GM19238 (cell line): ENCODE data around the gene GALNT3.

Experiments
- DNase-seq: peaks from one replicate; pipeline ENCODE4 v3.0.0; 2011; ENCODE audit warnings: low spot score; ENCODE audit not compliant: insufficient read length

Gene GALNT3

DNA sequence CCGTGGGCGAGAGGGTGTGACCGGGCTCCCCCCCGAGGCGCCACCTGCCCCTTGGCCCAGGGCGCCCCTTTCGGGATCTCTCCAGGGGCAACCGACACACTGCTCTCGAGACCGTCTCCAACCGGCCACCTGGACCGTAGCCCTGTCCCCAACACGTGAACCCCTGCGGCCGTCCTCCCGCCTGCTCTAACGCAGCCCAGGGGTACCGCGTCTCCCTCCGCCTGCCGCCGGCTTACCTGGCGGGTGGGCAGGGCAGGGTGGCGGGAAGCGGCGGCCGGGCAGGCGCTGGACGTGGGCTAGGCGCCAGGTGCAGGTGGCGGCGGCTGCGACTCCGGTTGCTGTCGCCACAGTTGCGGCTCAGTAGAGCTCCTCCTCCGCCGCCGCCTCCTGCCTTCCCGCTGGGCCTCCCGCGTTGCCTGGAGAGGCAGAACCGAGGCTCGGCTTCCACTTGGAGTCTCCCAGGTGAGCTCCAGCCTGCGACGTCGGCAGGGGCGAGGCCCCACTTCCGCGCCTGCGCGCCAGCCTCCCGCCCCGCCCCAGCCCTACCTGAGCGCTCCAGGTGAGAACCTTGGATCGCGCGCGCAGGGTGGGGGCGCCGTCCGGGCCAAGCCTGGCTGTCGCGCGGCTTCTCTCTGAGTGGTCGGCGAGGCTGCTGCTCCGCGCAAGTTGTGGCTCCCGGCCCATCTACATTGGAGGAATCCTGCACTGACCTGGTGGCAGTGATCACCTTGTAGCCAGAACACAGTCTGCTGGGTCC, at the start of gene GALNT3:
Gene GALNT3 (minus strand): TSS at position 469 of the 757 bp plus-strand sequence. CDS start 23,547 bp downstream, outside the sequence.
- DNase-seq: no peak

DNA sequence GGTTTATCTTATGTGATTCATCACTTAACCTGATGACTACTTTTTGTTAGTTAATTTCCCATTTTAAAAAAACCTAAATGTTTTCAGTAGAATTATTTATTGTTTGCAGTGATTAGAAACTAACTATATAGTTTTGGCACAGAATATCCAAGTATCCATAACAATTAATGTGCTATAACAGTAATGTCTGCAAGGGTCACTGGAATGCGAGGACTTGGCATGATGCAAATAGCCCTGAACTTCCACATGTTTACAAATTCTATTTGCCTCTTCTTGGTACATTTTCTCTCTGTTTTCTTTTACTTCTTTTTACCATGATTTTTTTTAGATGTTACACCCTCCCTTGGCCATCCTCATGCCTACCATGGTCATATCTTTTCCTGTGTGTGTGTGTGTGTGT, 49.3 kb upstream of the GALNT3 start:
- DNase-seq: no peak

- DNase-seq: no peak
These were observed 46.4 kb upstream of the GALNT3 start for GRCh38 chr2:165840333-165840958.

GRCh38 chr2:165839610-165840009, 45.6 kb upstream of the GALNT3 start:
- DNase-seq: no peak

DNA sequence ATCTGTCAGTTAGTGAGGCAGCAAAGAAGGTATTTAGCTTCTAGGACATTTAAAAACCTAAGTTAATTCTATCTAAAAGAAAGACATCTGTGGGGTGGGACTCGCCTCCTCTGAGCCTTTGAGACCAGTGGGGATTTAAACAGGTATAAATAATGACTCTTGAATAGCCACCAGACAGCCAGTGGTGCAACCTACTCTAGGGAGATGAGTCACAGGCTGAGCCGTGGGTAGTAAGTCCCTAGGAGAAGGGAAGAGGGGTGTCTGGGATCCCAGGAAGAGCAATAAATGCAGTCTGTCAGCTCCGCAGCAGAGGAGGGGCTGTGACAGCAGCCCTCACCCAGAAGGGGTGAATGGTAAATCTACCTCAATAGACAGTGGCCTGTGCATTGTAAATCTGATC, 43.1 kb upstream of the GALNT3 start:
- DNase-seq: no peak

- DNase-seq: no peak
These were observed 41.3 kb upstream of the GALNT3 start for GRCh38 chr2:165835363-165835762.

DNA sequence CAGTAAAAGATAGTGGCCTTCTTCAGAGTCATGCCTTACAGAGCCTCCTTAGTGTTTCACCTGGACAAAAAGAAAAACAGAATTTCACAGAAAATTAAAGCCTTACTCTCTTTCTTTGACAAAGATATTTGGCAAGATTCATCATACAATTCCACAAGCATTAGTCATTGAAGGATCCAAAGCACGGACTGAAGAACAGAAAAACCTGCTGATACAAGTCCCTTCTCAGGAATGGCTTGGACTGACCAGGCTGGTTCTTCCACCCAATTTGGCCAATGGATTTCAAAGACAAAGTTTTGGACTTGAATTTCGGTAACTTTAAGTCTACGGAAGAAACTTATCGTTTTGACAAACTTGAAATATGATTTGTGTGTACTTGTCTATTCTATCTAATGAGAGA, 39.1 kb upstream of the GALNT3 start:
- no peak for DNase-seq

DNA sequence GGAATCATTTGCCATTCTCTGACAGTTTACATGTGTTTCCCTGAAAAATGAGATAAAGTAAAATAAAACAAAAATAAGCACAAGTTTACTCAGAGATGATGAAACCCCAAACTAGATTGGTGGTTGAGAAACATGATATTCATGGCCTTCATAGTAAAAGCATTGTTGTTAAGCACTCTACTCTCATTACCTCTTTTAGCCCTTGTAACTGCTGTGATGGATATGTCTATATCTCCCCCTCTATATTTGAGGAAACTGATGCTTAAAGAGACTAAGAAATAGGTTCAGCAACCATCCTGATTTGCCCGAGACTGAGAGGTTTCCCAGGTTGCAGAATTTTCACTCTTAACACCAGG, 33.9 kb upstream of the GALNT3 start:
- no peak for DNase-seq

DNA sequence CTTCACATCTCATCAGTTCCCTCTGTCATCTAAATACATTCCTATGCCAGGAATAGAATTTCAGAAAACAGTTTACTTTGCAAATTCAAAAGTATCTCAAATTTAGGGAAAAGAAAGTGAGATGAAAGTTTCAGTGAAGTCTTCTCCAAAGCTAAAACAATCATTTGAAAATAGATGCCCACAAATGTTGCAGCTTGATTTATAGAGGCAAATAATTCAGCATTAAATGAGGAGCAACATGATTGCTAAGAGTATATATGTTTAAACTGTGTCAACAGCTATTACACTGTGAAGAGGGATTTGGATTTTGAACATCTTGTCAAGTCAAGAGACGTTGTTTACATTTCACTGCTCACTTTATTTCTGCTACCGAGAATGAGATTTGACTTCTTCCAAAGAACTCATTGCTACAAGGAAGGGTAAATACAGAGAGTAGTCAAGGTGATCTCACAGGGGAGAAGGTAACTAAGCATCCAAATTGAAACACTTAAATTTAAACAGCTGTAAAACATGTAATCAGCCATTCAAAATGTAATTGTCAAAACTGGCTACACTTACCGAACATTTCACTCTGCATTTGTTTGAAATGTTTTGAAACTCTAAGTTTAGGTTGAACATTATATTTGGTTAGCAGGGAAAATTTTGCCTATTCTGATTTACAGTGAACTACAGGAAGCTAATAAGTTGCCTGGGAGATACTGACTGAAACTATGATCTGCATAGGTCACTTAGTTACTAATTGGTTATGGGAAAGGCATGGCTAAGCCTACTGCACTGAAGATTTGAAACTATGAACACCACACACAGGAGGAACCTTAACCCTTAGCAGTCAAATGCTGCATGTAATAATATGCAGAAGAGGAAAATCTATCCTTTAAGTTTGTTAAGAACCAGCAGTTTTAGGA, 33.2 kb upstream of the GALNT3 start:
- DNase-seq: no peak

DNA sequence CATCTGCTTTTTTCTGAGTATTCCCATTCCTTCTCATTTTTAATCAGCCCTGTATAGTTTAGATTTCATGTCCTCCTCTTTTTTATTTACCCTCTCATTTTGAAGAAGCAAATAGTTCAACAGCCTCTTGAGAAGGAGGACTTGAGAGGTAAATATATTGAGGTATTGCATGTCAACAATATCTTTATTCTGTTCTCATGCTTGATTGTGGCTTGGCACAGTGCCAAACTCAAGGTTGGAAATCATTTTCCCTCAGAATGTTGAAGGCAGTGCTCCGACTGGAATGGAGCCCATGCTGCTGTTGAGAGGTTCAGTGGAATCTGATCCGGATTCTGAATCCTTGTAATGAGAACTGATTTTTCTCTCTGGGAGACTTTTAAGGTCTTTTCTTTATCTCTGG, 31.0 kb upstream of the GALNT3 start:
- no peak for DNase-seq

DNA sequence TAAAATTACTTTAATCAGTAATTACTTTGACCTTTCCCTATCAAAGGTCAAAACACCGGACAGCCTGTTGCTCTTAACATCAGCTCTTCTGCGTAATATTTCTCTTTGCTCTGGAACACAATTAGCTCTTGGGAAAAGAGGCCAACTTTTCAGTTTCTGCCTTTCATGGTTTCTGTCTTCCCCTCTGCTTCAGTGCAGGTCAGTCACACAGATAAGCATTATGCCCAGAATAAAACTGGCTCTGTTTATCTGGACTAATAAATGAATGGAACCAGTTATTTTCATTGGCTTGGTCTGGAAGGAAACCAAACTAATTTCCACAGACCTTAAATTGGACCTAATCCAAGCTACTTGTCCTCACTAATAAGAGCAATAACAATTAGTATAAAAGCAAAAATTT, 26.2 kb upstream of the GALNT3 start:
- no peak for DNase-seq

DNA sequence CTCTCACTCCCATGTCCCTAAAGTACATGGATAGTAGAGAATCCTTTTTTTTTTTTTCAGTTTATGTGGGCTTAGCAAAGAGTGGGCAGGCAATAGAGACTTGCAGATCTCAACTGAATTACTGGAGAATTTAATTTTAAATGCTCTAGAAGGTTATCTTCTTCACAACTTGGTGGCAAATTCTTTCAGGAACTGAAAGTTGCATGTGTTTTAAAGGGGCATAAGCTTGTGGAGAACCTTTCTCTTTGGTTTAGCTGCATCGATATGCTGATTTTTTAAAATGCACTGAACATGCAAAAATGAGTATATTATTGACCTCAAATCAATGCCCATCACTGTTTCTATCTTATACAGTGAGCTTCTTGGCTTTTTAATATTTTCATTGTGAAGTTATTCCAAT, 24.9 kb upstream of the GALNT3 start:
- no peak for DNase-seq

GRCh38 chr2:165815299-165816141, 21.5 kb upstream of the GALNT3 start:
- DNase-seq: no peak

DNA sequence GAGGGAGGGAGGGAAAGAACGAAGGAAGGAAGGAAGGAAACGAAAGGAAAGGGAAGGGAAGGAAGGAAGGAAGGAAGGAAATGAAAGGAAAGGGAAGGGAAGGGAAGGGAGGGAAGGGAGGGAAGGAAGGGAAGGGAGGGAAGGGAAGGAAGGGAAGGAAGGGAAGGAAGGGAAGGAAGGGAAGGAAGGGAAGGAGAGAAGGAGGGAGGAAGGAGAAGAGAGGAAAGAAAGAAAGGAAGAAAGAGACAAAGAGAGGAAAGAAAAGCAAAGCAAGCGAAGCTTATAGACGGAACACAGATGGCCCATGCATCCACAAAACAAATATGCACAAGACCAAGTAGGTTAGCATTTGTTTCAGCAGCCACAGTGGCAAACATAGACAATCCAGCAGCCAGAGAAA, 20.4 kb upstream of the GALNT3 start:
- no peak for DNase-seq

DNA sequence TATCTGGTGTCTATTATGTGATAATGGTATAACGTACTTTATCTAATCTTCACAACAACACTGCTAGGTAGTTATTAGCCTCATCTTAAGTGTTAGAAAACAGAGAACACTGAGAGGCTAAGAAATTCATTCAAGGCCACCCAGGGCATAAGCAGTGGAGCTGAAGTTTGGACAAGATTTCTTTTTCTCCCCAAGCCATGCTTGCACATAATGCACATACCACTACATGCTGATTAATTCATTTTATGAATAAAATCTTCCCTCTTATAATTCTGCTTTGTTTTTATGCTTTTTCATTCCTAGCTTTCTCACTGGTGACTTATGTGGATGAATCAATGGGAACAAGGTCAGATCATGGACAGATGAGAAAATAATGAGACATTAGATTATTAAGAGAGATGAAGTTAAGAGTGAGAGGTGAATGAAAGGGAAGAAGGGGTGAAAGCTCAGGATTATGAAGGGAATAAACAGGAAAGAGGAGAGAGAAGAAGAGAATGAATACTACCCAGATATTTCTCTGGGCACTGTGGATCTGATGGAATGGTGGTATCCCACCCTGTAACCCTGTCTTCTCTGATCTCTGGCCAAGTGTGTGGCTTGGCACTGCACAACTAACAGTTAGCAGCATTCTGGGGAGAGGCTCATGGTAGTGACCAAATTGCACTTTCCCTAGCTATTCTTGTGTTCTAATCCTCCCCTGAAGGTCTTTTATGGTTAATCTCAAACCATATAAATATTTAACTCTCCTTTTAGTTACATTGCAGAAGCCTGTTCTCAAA, 17.7 kb upstream of the GALNT3 start:
- DNase-seq: no peak

DNA sequence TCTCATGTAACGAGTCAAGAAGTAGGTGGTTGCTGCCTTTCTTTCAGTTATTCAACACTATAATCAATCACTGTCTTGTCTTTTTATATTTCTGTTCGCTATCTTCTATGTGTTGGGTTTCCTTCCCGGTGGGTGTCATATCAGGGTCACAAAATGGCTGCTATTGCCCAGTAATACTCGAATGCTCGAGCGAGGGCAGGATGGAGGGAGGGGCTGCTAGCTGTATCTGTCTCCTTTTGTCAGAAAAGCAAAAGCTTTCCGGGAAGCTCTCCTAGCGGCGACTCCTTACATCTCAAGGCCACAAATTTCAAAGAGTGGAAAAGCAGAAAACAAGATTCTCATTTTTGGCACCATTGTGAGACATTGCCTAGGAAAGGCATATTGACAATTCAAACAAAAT, 16.4 kb upstream of the GALNT3 start:
- DNase-seq: no peak

GRCh38 chr2:165804719-165805118, 10.7 kb upstream of the GALNT3 start:
- DNase-seq: no peak

- DNase-seq: no peak
These were observed 9.2 kb upstream of the GALNT3 start for GRCh38 chr2:165803123-165803760.

DNA sequence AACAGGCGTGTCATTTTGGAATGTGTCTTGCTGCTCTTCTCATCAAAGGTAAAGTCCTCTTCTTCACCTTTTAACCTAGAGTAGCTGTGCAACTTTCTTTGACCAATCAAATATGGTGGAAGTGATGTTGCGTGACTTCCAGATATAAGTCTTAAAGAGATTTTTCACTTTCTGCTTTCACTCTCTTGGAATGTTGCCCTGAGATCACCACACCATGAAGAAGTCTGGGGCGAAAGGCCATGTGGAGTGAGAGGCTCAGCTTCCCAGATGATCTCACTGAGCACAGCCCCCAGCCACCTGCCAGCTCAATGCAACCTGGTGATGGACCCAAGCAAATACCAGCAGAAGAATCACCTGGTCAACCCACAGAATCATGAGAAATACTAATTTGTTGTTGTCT, 7.1 kb upstream of the GALNT3 start:
- no peak for DNase-seq
